ENCODE data around the gene XDH.

XDH gene

DNA sequence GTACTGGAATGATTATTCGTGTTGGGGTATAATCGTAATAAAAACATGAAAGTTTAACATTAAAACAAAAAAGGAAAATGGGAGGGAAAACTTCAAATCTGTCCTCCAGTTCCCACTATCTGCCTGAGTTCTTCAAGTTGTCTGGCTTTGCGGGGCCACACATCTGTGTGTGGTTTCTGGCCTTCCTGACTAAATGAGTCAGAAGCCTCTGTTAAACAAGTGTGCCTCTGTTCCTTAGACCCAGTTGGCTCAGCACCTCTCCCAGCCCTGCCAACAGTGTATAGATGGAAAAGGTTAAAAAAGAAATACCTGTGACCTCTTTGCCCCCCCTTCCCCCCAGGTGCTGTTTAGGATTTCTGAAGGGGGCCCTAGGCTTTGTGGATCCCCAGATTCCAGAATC, 30.2 kb downstream of the XDH start:
- Mint-ChIP-seq H3K4me1 (peaks cover 5% of the 10 kb centered on the region), H3K27me3 (no peaks in the 10 kb centered on the region), H3K4me3 (no peak overlapping the region), H3K9me3 (no peaks in the 10 kb centered on the region), H3K27ac (no peak overlapping the region)
- DNase-seq (no peak), ATAC-seq (peak; percentile 50)

DNA sequence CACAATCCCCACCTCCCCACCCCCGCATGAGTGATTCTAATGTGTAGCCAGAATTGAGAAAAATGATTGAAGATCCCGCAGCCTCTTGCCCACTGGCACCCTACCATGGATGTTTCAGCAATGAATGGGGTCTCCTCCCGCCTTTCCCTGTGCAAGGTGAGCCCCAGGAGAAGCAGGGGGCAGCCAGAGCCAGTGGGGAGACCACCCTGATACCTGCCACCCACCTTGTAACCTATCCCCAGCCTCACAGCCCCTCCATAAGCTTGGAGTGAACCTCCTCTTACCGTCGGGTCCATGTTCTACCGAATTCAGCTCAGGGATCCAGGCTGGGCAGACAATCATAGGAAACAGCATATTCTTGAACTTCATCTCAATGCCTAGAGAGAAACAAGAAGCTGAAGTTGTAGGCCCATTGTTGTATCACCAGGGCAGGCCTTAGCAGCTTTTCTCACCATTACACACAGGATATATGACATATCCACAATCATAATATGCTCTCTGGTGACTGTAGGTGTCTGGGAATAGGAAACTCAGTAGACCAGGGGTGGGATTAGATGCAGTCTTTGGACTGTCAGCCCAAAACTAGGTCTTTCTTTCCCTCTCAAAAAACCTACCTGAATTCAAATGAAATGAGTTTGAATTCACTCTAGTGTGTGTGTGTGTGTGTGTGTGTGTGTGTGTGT, 30.9 kb downstream of the XDH start:
- H3K4me1 Mint-ChIP-seq = peaks cover 5% of the 10 kb centered on the region
- H3K9me3 Mint-ChIP-seq = no peaks in the 10 kb centered on the region
- no peaks in the 10 kb centered on the region for H3K27me3 Mint-ChIP-seq
- no peak overlapping the region for H3K4me3 Mint-ChIP-seq
- ATAC-seq = no peak
- DNase-seq = no peak
- no peak overlapping the region for H3K27ac Mint-ChIP-seq

DNA sequence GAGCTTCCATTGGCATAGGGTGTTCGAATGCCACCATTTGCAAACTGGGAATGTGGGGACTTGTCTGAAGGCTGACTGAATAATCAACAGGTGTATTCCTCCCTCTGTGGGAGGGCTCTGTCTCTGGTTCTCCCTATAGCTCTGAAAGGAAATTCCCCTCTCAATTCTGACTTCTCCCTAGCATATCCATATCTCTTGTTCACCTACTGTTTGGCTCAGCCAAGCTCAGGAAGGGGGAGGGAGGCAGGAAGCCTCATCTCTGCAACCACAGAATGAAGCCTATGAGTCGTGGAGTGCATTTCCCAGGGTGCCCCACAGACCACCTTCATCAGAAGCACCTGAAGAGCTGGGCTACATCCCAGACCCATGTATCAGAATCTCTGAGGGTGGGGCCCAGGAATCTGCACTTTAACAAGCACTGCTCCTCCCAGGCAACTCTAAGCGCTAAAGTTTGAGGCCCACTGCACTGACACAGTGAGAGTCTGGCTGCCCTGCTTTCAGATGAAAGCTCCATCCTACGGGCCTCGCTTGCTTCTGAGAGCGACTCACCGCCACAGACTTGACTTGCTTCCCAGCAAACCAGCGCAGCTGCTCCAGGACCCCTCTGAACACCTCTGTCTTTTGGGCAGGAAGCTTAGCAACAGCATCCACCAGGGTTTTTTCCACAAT, 32.0 kb downstream of the XDH start:
- DNase-seq (no peak), ATAC-seq (no peak)
- H3K27ac Mint-ChIP-seq = no peak overlapping the region
- H3K27me3 Mint-ChIP-seq = no peaks in the 10 kb centered on the region
- no peak overlapping the region for H3K4me3 Mint-ChIP-seq
- no peaks in the 10 kb centered on the region for H3K9me3 Mint-ChIP-seq
- H3K4me1 Mint-ChIP-seq = peaks cover 5% of the 10 kb centered on the region

DNA sequence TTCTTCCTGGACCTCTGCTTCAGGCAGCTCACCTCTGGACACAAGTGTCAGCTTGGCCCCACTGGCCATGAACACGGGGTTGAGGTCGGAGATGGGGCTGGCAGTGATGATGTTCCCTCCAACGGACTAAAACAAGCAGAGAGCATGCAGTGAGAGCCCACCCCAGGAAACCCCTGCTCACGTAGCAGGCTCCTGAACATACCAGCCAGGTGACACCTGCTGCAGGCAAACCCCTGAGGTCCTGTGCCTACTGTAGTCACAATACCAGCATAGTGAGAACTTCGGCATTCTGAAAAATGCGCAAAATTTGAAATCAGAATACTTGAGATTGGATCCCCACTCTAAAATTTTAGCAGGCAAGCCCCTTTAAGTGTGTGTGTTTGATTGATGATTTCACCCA, 32.9 kb downstream of the XDH start:
- Mint-ChIP-seq H3K9me3 (no peaks in the 10 kb centered on the region), H3K27ac (peak overlapping the region in 1 of 2 donors; percentile 74), H3K4me3 (no peak overlapping the region), H3K27me3 (no peaks in the 10 kb centered on the region), H3K4me1 (peaks cover 5% of the 10 kb centered on the region)
- DNase-seq (no peak), ATAC-seq (no peak)

DNA sequence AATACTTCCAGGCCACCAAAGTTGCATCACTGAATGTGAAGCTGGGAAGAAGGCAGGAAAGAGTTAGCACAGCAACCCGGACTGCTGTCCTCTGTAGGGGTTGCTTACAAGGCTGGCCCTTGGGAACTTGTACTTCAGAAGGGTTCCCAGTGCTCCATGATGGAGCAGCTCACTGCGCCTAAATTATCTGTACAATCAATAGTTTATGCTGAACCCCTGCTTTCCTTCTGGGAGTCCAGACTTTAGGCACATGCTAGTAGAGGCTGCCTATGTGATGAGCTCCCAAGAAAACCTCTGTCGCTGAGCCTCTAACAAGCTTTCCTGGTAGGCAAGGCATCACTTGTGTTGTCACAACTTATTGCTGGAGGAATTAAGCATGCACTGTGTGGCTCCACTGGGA, 34.3 kb downstream of the XDH start:
- Mint-ChIP-seq H3K27ac (no peak overlapping the region), H3K9me3 (no peaks in the 10 kb centered on the region), H3K4me1 (peaks cover 5% of the 10 kb centered on the region), H3K4me3 (no peak overlapping the region), H3K27me3 (no peaks in the 10 kb centered on the region)
- DNase-seq = no peak
- no peak for ATAC-seq

DNA sequence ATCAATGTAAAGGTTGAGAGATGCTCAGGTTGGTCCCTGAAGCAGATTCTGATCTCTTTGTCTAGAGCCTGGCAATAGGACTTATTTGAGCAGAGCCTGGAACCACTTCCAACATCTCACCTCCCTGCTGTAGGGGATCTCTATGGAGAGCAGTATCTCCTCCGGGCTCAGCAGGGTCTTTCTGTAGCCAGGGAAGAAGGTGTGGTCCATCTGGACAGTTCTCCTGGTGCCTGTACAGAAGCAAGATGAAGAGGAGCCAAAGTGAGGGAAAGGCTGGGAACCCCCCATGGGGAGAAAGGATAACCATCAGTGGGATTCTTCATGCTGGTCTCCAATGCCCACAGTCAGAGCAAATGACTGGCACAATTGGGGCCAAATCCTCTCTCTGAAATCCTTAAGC, 34.8 kb downstream of the XDH start:
- no peaks in the 10 kb centered on the region for H3K9me3 Mint-ChIP-seq
- H3K27me3 Mint-ChIP-seq = no peaks in the 10 kb centered on the region
- no peak for ATAC-seq
- peaks cover 3% of the 10 kb centered on the region for H3K4me1 Mint-ChIP-seq
- H3K27ac Mint-ChIP-seq = no peak overlapping the region
- DNase-seq = no peak
- no peak overlapping the region for H3K4me3 Mint-ChIP-seq

DNA sequence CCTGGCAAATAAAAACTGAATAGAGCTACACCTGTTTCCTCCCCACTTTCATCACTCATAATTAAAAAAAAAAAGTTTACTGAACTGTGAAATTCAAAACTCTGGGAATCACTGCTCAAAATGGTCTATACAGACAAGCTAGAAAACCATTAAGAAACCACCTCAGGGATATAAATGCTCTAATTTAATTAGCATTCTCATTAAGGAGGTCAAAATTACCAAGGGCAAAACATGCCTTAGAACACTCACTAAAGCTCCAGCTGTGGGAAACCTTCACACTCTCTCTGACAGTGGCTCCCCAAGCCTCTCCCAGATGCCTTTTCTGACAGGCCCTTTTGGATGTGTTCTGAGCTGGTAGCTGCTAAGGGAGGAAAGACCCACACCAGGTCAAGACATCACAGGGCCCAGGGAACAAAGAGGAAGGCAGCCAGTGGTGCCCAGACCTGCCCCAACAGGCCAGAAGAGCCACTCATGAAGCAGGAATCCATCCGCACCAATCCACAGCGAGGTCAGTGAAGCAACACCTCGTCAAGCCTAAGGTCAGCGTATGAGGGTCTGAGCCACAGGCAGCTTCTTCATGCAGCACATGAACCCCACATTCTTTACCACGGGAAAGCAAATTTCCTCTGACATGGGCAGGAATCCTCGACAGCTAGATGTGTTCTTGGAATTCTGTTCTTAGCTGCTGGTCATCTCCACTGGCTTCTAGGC, 35.6 kb downstream of the XDH start:
- DNase-seq (no peak), ATAC-seq (no peak)
- Mint-ChIP-seq H3K9me3 (no peaks in the 10 kb centered on the region), H3K4me1 (no peaks in the 10 kb centered on the region), H3K4me3 (no peak overlapping the region), H3K27me3 (no peaks in the 10 kb centered on the region), H3K27ac (no peak overlapping the region)

DNA sequence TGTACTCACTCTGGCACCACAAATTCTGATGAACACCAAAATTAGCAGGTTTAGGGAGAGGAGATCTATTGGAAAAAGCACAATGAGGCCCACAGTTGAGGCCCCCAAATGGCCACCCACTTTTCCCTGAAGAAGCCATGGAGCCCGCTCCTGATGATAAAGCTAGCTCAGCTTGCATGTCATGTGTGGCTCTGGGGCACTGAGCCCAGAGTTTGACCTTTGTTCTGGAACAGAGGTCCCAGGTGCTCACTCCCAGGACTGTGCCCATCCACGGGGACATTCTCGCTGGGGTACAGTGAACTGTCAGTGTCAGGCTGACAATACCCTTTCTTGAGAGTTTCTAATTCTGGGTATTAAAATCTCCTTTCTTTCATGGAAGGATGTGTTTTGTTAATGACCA, 36.2 kb downstream of the XDH start:
- no peaks in the 10 kb centered on the region for H3K4me1 Mint-ChIP-seq
- no peak overlapping the region for H3K27ac Mint-ChIP-seq
- no peaks in the 10 kb centered on the region for H3K27me3 Mint-ChIP-seq
- DNase-seq (no peak), ATAC-seq (no peak)
- no peak overlapping the region for H3K4me3 Mint-ChIP-seq
- no peaks in the 10 kb centered on the region for H3K9me3 Mint-ChIP-seq

DNA sequence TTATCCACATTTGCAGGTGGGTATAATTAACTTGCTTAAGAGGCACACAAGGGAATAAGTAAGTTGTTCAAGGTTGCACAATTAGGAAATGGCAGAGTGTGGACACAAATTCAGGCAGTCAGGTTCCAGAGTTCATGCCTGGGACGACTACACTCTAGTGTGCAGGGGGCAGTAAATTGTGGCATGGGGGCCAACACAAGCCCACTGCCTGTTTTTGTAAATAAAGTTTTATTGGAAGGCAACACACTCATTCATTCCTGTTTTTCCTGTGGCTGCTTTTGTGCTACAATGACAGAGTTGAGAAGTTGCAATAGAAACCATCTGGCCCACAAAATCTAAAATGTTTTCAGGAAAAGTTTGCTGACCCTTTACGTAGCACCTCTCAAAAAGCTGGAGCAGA, 41.4 kb downstream of the XDH start:
- no peaks in the 10 kb centered on the region for H3K27me3 Mint-ChIP-seq
- H3K4me1 Mint-ChIP-seq = no peaks in the 10 kb centered on the region
- H3K27ac Mint-ChIP-seq = no peak overlapping the region
- H3K4me3 Mint-ChIP-seq = no peak overlapping the region
- H3K9me3 Mint-ChIP-seq = no peaks in the 10 kb centered on the region
- ATAC-seq (no peak), DNase-seq (no peak)

DNA sequence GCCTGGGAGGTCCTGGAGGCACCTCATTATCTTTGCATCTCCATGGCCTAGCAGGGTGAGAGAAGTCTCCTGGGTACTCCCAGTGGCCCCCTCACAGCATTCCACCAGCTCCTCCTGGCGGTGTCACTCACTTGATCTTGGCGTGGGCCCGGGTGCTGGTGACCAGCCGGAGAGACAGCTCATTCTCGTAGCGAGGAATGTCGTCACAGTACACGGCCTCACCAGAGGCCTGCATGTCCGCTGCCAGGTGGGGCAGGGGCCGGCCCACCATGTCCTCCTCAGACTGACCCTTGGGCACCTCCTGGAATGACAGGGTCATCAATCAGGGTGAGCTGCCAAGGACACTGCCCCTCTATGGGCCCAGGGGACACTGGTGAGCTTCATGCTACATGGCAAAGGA, 42.4 kb downstream of the XDH start:
- H3K27ac Mint-ChIP-seq = no peak overlapping the region
- ATAC-seq = no peak
- DNase-seq = no peak
- no peaks in the 10 kb centered on the region for H3K27me3 Mint-ChIP-seq
- no peaks in the 10 kb centered on the region for H3K4me1 Mint-ChIP-seq
- H3K9me3 Mint-ChIP-seq = no peaks in the 10 kb centered on the region
- H3K4me3 Mint-ChIP-seq = no peak overlapping the region

DNA sequence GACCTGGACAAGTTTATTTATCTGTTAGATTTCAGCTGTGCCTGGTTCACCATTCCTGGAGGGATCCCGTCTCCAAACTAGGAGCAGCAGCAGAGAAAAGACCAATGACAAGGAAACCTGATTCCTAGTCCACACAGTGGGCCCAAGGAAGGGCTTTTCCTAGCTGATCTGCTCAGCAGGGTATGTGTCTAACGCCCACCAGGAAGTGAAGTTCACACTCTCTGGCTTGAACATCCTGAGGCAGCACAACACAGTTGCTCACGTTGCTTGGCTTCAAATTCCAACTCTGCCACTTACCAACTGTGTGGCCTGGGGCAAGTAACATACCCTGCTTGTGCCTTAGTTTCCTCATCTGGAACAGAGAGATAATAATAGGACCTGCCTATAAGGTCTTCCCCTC, 42.9 kb downstream of the XDH start:
- no peaks in the 10 kb centered on the region for H3K27me3 Mint-ChIP-seq
- no peak overlapping the region for H3K4me3 Mint-ChIP-seq
- no peaks in the 10 kb centered on the region for H3K9me3 Mint-ChIP-seq
- no peak for DNase-seq
- H3K4me1 Mint-ChIP-seq = no peaks in the 10 kb centered on the region
- ATAC-seq = no peak
- H3K27ac Mint-ChIP-seq = no peak overlapping the region

DNA sequence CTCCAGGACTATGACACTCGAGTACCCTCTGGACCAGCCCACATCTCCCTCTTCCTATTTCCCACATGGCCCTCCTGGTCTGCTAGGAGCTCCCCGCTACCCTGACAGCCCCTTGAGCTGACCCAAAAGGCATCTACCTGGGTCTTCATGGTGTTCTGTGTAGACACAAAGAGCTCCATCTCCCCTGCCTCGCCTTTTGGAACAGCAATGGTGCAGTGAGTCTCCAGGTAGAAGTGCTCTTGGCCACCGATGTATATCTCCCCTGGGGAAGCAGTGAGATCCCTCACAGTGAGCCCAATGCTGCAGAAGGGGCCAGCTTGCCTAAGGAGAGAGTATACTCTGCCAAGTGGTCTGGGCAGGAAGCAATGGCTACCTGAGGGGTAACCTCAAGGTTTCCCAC, 47.8 kb downstream of the XDH start:
- Mint-ChIP-seq H3K4me1 (no peaks in the 10 kb centered on the region), H3K27me3 (no peaks in the 10 kb centered on the region), H3K4me3 (no peak overlapping the region), H3K27ac (no peak overlapping the region), H3K9me3 (no peaks in the 10 kb centered on the region)
- ATAC-seq = no peak
- DNase-seq = no peak

DNA sequence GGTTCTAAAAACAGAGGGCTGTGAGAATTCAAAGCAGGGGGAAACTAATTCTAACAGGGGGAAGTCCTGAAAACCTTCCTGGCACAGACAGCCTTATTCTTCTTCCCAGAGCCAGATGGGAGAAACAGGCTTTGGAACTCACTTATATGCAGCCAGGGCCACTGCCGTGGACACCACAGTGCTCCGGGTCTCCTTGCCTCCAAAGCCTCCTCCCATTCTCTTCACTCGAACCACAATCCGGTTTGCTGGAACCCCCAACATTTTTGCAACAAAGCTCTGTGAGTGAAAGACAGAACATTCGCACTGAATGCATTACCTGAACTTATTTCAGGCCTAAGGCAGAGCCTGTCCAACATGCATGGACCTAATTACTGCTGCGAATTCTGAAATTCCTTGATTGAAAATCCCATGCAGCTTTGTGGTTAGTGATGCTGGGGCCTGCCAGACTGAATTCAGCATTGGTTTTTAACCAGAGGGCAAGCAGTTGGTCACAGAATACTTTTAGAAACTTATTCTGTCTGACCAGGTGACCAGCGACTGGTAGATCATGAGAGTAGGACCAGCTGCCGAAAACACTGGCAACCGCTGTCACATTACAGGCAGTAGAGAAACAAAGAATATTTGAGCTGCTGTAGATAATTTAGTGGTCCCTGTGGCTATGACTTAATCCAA, 48.6 kb downstream of the XDH start:
- no peak for ATAC-seq
- DNase-seq = no peak
- Mint-ChIP-seq H3K9me3 (no peaks in the 10 kb centered on the region), H3K27me3 (peaks cover under 1% of the 10 kb centered on the region), H3K4me3 (no peak overlapping the region), H3K27ac (no peak overlapping the region), H3K4me1 (no peaks in the 10 kb centered on the region)

DNA sequence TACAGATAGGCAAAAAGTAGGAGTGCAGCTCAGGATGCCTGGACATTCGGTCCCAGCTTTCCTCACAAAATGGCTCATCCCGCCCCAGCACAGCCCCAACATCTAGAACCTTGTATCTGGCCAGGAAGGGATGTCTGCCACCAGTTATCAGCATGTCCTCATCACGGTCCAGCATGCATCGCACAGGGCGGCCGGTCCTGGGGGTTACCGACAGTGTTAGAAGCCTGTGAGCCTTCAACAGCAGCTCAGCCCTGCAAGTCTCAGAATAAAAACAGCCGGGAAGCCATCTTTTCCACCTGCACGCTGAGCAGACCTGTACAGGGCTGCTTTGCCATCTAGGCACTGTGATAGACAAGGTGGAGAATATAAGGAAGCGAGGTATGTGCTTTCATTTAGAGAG, 49.2 kb downstream of the XDH start:
- H3K4me3 Mint-ChIP-seq = no peak overlapping the region
- no peak for ATAC-seq
- H3K27ac Mint-ChIP-seq = no peak overlapping the region
- DNase-seq = no peak
- peaks cover 7% of the 10 kb centered on the region for H3K27me3 Mint-ChIP-seq
- H3K4me1 Mint-ChIP-seq = no peaks in the 10 kb centered on the region
- no peaks in the 10 kb centered on the region for H3K9me3 Mint-ChIP-seq

DNA sequence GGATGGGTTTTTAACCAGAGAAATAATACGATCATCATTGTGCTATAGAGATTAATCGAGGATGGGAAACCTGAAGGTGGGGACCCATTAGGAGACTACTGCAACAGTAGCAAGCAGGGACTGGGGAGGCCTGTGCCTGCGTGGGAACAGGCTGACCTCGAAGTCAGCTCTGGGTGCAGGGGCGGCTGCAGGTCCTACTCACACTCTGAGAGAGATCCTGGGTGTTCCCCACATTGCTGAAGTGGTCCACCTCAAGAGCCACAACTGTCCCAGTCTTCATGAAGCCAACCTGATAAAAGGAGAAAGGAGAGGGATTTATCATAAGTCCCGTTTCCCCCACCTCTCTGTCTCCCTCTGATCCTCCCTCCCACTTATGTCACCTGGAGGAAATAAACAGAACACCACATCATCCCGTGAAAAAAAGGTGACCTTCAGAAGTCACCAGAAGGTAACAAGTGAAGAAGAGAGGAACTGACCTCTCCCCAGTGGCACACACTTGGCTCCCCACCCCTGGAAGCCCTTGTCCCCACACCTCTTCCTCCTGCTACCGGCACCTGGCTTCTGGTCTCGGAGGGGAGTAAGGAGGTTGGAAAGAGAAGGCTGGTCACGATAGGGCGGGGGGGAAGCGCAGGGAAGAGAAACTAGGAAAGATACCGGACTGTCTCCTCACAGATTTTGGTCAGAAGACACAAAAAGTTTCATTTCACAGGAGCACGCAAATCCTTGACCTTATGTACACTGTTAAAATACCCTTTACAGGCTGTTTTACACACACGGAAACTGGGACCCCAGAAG, 50.4 kb downstream of the XDH start:
- ATAC-seq (no peak), DNase-seq (no peak)
- Mint-ChIP-seq H3K9me3 (no peaks in the 10 kb centered on the region), H3K27me3 (peaks cover 9% of the 10 kb centered on the region), H3K27ac (no peak overlapping the region), H3K4me3 (no peak overlapping the region), H3K4me1 (no peaks in the 10 kb centered on the region)
